Ovary (tissue), 3 donors: Measurements from ENCODE around the gene MAP3K10.

Experiments
- EP300 ChIP-seq: sonication (generic); formaldehyde crosslinking; IDR thresholded peaks from one replicate; pipeline ENCODE4 v1.6.1; 2017; ENCODE audit warnings: antibody characterized with exemption
- POLR2A ChIP-seq: fragments of 450-650 bp; IDR thresholded peaks from one replicate; pipeline ENCODE4 v1.6.1; 2017; ENCODE audit warnings: antibody characterized with exemption, mild to moderate bottlenecking, moderate library complexity
- TF ChIP-seq, protein P1 (sequence below), 3 donors: fragments of 450-650 bp in 2 of 3; fragments of 200-600 bp in 1 of 3; IDR thresholded peaks; one replicate each; pipeline versions ENCODE4 v1.5.1 to v1.8.0; 2016 to 2022; ENCODE audit warnings: antibody characterized with exemption in 3 of 3, mild to moderate bottlenecking in 1 of 3
- donor health status: DM: no; HTN: no; CAD: no.

GRCh38 chr19:40223135-40223822 lies 32.1 kb downstream of the MAP3K10 start:
- TF ChIP-seq, protein P1, sequence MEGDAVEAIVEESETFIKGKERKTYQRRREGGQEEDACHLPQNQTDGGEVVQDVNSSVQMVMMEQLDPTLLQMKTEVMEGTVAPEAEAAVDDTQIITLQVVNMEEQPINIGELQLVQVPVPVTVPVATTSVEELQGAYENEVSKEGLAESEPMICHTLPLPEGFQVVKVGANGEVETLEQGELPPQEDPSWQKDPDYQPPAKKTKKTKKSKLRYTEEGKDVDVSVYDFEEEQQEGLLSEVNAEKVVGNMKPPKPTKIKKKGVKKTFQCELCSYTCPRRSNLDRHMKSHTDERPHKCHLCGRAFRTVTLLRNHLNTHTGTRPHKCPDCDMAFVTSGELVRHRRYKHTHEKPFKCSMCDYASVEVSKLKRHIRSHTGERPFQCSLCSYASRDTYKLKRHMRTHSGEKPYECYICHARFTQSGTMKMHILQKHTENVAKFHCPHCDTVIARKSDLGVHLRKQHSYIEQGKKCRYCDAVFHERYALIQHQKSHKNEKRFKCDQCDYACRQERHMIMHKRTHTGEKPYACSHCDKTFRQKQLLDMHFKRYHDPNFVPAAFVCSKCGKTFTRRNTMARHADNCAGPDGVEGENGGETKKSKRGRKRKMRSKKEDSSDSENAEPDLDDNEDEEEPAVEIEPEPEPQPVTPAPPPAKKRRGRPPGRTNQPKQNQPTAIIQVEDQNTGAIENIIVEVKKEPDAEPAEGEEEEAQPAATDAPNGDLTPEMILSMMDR (IDR thresholded peaks at IDR 0.05), result no peak
- no peak for TF ChIP-seq POLR2A
- TF ChIP-seq EP300, result no peak
